RPMI7951 (cell line): ENCODE data around the gene MAST1. TPM values are rescaled to one million over a fixed set of nuclear protein-coding genes. Genes with fewer than 3 reads are reported as not detected.
"Not testable (repeated sequence)": the region's sequence is repeated elsewhere in the genome, so short reads cannot be mapped to it uniquely, and the experiment has no call there.

ENCODE experiments used
- DNase-seq: peaks from one replicate; pipeline ENCODE4 v3.0.0-alpha.2; 2012; ENCODE audit warnings: low read depth
- total RNA-seq: library from RNA; depleted of rRNA; stranded (reverse); fragments of >200 nt; shearing (Covaris generic); gene quantifications from 2 replicates; pipeline ENCODE4 v1.2.3, GENCODE V29; 2014

Gene MAST1
- total RNA-seq, 1 experiment from 2014 or later: 1.6 TPM

- DNase-seq: no peak
Measured at GRCh38 chr19:12871681-12872080, 33.4 kb downstream of the MAST1 start.

GRCh38 chr19:12872255-12872654 lies 33.9 kb downstream of the MAST1 start:
- no peak for DNase-seq

- DNase-seq: peak; percentile 74
Measured at GRCh38 chr19:12872941-12873890, 34.9 kb downstream of the MAST1 start.

- DNase-seq: no peak
Measured at GRCh38 chr19:12873891-12874745, 35.8 kb downstream of the MAST1 start.

- no peak for DNase-seq
Measured at GRCh38 chr19:12875086-12875485, 36.8 kb downstream of the MAST1 start.

GRCh38 chr19:12880551-12881171 lies 42.3 kb downstream of the MAST1 start:
- peak; percentile 32 for DNase-seq

GRCh38 chr19:12881172-12881808 lies 43.0 kb downstream of the MAST1 start, which contains the start of gene DNASE2:
Gene DNASE2 (minus strand): TSS chr19:12881449. CDS start chr19:12881375, 74 bp downstream.
- DNase-seq: peak; percentile 92

- no peak for DNase-seq
Measured at GRCh38 chr19:12882589-12882988, 44.3 kb downstream of the MAST1 start.

GRCh38 chr19:12884202-12884601 lies 45.9 kb downstream of the MAST1 start:
- DNase-seq: no peak

- DNase-seq: no peak
Measured at GRCh38 chr19:12884627-12884925, 46.3 kb downstream of the MAST1 start.

- no peak for DNase-seq
Measured at GRCh38 chr19:12884926-12885748, 46.8 kb downstream of the MAST1 start.

- no peak for DNase-seq
Measured at GRCh38 chr19:12885749-12886650, 47.7 kb downstream of the MAST1 start.

GRCh38 chr19:12886651-12886968 lies 48.3 kb downstream of the MAST1 start:
- no peak for DNase-seq

- no peak for DNase-seq
Measured at GRCh38 chr19:12886969-12887747, 48.8 kb downstream of the MAST1 start, which contains the start of gene KLF1. Gene KLF1 (minus strand): TSS chr19:12887201. CDS start chr19:12887140, 61 bp downstream.

GRCh38 chr19:12888006-12888603 lies 49.8 kb downstream of the MAST1 start:
- DNase-seq: no peak

- DNase-seq: not testable (repeated sequence)
Measured at GRCh38 chr19:12890299-12890786, 52.0 kb downstream of the MAST1 start.

- DNase-seq: peak; percentile 99
Measured at GRCh38 chr19:12890787-12891552, 52.7 kb downstream of the MAST1 start, which contains the start of gene GCDH. Gene GCDH (plus strand): TSS chr19:12891160. CDS start chr19:12891305, 145 bp downstream.
